Erythroblast (primary cell): Measurements from ENCODE around the gene FKBP10.

ENCODE experiments used
- GATA1 ChIP-seq: IDR thresholded peaks from 2 replicates; pipeline ENCODE4 v1.6.1; 2011; ENCODE audit warnings: low read depth, mild to moderate bottlenecking, control low read depth, low read length, moderate library complexity
- POLR2A ChIP-seq: IDR thresholded peaks from 2 replicates; pipeline ENCODE4 v1.6.1; 2011; ENCODE audit warnings: mild to moderate bottlenecking, low read length

DNA sequence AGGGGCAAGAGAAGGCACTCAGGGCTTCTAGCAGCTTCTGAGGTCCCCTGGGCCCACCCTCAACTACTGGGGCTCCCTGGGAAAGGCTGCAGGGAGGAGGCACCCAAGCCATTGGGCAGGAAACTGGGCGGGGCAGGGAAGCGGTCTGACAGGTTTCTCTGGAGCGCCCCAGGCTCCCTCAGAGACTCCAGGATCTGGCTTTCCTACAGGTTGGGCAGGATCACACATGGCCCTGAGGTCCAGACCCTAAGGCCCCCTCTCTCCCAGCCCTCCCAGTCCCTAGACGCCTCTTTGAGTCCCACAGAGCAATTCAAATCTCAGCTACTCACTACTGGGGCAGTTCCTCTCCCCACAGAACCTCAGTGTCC is 40.6 kb upstream of the FKBP10 start:
- no peak for TF ChIP-seq POLR2A
- no peak for TF ChIP-seq GATA1
